K562 (cell line): ENCODE measurements around the gene PPP1R3C. TPM values are rescaled to one million over a fixed set of nuclear protein-coding genes. Genes with fewer than 3 reads are reported as not detected.

Source experiments
- AFF1 ChIP-seq, 2 experiments: fragments of 450-650 bp; IDR thresholded peaks; 2 replicates each; pipeline ENCODE4 v1.6.1; 2018; ENCODE audit warnings: mild to moderate bottlenecking in 2 of 2, low read depth in 1 of 2; ENCODE audit not compliant: partially characterized antibody in 2 of 2
- COPS2 ChIP-seq: fragments of 450-650 bp; conservative IDR thresholded peaks from 2 replicates; pipeline ENCODE4 v1.6.1; 2016; ENCODE audit warnings: mild to moderate bottlenecking, moderate library complexity
- HNRNPK ChIP-seq: fragments of 200-400 bp; formaldehyde crosslinking; IDR thresholded peaks from one replicate; pipeline ENCODE4 v1.6.1; 2018; ENCODE audit warnings: mild to moderate bottlenecking, low read depth, low read length; ENCODE audit not compliant: poor library complexity, severe bottlenecking
- NFIX ChIP-seq: fragments of 250-450 bp; sonication (Bioruptor Pico); IDR thresholded peaks from 2 replicates; pipeline ENCODE4 v1.4.0; 2020; ENCODE audit warnings: low read depth, mild to moderate bottlenecking, moderate library complexity
- NR2C1 ChIP-seq, 2 experiments: fragments of 450-650 bp; IDR thresholded peaks; 2 replicates each; pipeline ENCODE4 v1.6.1; 2017; ENCODE audit warnings: mild to moderate bottlenecking in 2 of 2, antibody characterized with exemption in 1 of 2, inconsistent platforms in 1 of 2, missing compliant biosample characterization in 1 of 2, missing genetic modification characterization in 1 of 2
- NR2C2 ChIP-seq, 2 experiments: fragments of 200-800 bp in 1 of 2; sonication (Bioruptor generic) in 1 of 2; sonication (generic) in 1 of 2; formaldehyde crosslinking in 1 of 2; IDR thresholded peaks; 2 replicates each; pipeline versions ENCODE4 v1.6.1 to v1.8.0; 2016 to 2022; ENCODE audit warnings: mild to moderate bottlenecking in 1 of 2, missing compliant biosample characterization in 1 of 2, missing genetic modification characterization in 1 of 2, missing genetic modification reagents in 1 of 2
- PTTG1 ChIP-seq: fragments of 450-650 bp; IDR thresholded peaks from 2 replicates; pipeline ENCODE4 v1.6.1; 2016; ENCODE audit warnings: low read depth, mild to moderate bottlenecking, missing genetic modification characterization, missing compliant biosample characterization
- RHOXF2B ChIP-seq: fragments of 250-450 bp; sonication (Bioruptor Pico); conservative IDR thresholded peaks from 2 replicates; pipeline ENCODE4 v1.5.1; 2021
- SRF ChIP-seq, 2 experiments: fragments of 250-450, 450-650 bp in 1 of 2; sonication (Bioruptor Pico) in 1 of 2; sonication (generic) in 1 of 2; formaldehyde crosslinking; IDR thresholded peaks; 2 replicates each; pipeline versions ENCODE4 v1.5.0 to v1.5.1; 2020 to 2022; ENCODE audit warnings: mild to moderate bottlenecking in 1 of 2, missing genetic modification reagents in 1 of 2
- SRSF1 ChIP-seq: fragments of 200-400 bp; formaldehyde crosslinking; IDR thresholded peaks from 2 replicates; pipeline ENCODE4 v1.6.1; 2017; ENCODE audit warnings: mild to moderate bottlenecking, low read depth, low read length, moderate library complexity
- USF1 ChIP-seq: sonication (generic); formaldehyde crosslinking; IDR thresholded peaks from 2 replicates; pipeline ENCODE4 v1.9.0; 2022; ENCODE audit warnings: mild to moderate bottlenecking, missing genetic modification reagents
- USF2 ChIP-seq: sonication (generic); formaldehyde crosslinking; IDR thresholded peaks from 2 replicates; pipeline ENCODE4 v1.5.0; 2020; ENCODE audit warnings: missing genetic modification reagents
- ZBTB9 ChIP-seq: fragments of 450-650 bp; formaldehyde crosslinking; IDR thresholded peaks from 2 replicates; pipeline ENCODE4 v1.4.0; 2020; ENCODE audit warnings: mild to moderate bottlenecking, moderate library complexity
- ZNF518B ChIP-seq: fragments of 250-450 bp; sonication (Bioruptor Pico); IDR thresholded peaks from 2 replicates; pipeline ENCODE4 v1.5.0; 2021; ENCODE audit warnings: mild to moderate bottlenecking, moderate library complexity
- polyA plus RNA-seq, 8 experiments: library from polyadenylated mRNA; depleted of rRNA in 4 of 8; stranded (reverse) in 5 of 8; unstranded in 3 of 8; fragments of >200 nt; fragmentation: Nextera tagmentation in 2 of 8; fragmentation: Illumina TruSeq in 1 of 8; extraction: Ambion mirVana in 2 of 8; extraction: Trizol in 1 of 8; gene quantifications; 2 replicates each; pipeline versions ENCODE4 v1.2.1 to v1.2.3, GENCODE V29; 2011 to 2014; ENCODE audit warnings: inconsistent platforms in 1 of 8, missing spikeins in 1 of 8
- total RNA-seq, 7 experiments: library from RNA; depleted of rRNA in 6 of 7; stranded (reverse); fragments of >200 nt in 6 of 7; fragmentation: Illumina TruSeq in 2 of 7; extraction: Trizol in 2 of 7; gene quantifications; 2 replicates each; pipeline versions ENCODE4 v1.2.1 to v1.2.3, GENCODE V29; 2011 to 2021; ENCODE audit warnings: low replicate concordance in 1 of 7

Gene PPP1R3C
- total and polyA plus RNA-seq, 9 of the 15 experiments (the other 6 are each of a cell fraction or from before 2014, with no cell fraction given) = 0.06 to 0.24 (median 0.12) TPM; not detected in 3

GRCh38 chr10:91590904-91591796 lies 41.7 kb downstream of the PPP1R3C start (continued):
- no peak for TF ChIP-seq ZBTB9 (CRISPR knock-in tag)
- no peak for TF ChIP-seq USF2 (CRISPR knock-in tag)
- no peak for TF ChIP-seq NR2C1 (IDR thresholded peaks at IDR 0.05)
- no peak for TF ChIP-seq NR2C1 (tag; IDR thresholded peaks at IDR 0.05)
- no peak for TF ChIP-seq SRSF1
- no peak for TF ChIP-seq COPS2
- TF ChIP-seq NR2C2 (CRISPR knock-in tag; IDR thresholded peaks at IDR 0.05) = no peak
- 0 out of 2 replicates have a peak, but pooled peaks have one; percentile 34 for TF ChIP-seq NR2C2 (tag; IDR thresholded peaks at IDR 0.05)
- no peak for TF ChIP-seq SRF (CRISPR knock-in tag; IDR thresholded peaks at IDR 0.05)
- no peak for TF ChIP-seq AFF1 (IDR thresholded peaks at IDR 0.05; ENCODE audit: low read depth in 1 of 2, partially characterized antibody in 2 of 2)
- TF ChIP-seq USF1 (CRISPR knock-in tag) = no peak
- TF ChIP-seq RHOXF2B (CRISPR knock-in tag) = no peak
- no peak for TF ChIP-seq PTTG1 (tag)
- no peak for TF ChIP-seq HNRNPK
- no peak for TF ChIP-seq ZNF518B
- no peak for TF ChIP-seq NFIX
